Ovary (tissue), 3 donors: ENCODE data around the gene RNPEPL1.

Source experiments
- CTCF ChIP-seq, 3 donors: fragments of 450-650 bp in 2 of 3; fragments of 200-600 bp in 1 of 3; IDR thresholded peaks; one replicate each; pipeline versions ENCODE4 v1.5.1 to v1.8.0; 2016 to 2022; ENCODE audit warnings: antibody characterized with exemption in 3 of 3, mild to moderate bottlenecking in 1 of 3
- POLR2A ChIP-seq: fragments of 450-650 bp; IDR thresholded peaks from one replicate; pipeline ENCODE4 v1.6.1; 2017; ENCODE audit warnings: antibody characterized with exemption, mild to moderate bottlenecking, moderate library complexity
- donor health status: DM: no; HTN: no; CAD: no.

GRCh38 chr2:240589850-240590525, 21.7 kb downstream of the RNPEPL1 start:
- TF ChIP-seq POLR2A, result no peak
- TF ChIP-seq CTCF (IDR thresholded peaks at IDR 0.05), result no peak
